ENCODE measurements around the gene CARMIL1.
"Not testable (repeated sequence)": the region's sequence is repeated elsewhere in the genome, so short reads cannot be mapped to it uniquely, and the experiment has no call there.

CARMIL1 gene

DNA sequence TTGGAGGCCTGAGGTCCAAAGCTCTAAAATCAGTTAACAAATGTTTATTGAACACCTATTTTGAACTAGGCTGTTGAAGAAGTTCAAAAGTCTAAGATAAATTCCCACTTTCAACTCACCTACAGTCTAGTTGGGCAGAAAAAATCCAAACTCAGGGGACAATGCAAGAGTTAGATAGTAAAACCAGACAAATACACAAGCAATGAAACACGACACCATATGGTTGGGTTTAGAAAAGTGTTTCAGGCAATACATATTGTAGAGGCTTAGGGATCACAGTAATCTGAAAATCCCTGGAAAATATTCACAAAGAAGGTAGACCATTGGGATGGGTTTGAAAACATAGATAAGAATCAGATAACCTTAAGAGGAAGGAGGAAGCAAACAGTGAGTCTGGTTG is 1.3 kb upstream of the CARMIL1 start:
- no peak for DNase-seq (ENCODE audit: low spot score)

DNA sequence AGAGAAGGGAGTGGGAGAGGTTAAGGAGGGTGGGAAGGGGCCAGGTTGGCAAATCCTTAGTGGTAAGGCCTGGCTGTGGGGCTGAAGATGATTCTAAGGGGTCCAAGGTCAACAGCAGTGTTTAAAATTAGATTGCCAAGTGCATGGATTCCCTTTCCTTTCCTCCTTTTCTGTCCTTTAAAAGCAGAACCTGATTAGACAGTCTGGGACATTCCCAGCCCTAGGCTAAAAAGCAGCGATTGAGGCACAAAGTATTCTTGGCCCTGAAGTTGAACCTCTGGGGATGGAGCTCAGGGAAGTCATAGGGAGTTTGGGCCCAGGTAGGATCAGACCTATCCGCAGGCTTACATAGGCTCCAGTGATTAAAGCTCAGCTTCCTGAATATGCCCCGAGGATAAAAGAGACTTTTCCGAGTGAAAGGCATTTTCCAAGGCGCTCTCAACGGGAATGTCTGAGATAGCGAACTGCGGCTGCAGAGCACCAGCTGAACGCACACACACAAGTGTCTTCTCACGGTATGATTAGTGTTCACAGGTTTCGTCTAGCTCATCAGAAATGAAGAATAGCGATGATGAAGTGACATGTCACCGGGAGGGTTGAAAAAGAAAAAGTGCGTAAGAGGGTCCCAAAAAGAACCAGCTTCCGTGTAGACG is 787 bp upstream of the CARMIL1 start:
- DNase-seq (ENCODE audit: low spot score), result no peak

DNA sequence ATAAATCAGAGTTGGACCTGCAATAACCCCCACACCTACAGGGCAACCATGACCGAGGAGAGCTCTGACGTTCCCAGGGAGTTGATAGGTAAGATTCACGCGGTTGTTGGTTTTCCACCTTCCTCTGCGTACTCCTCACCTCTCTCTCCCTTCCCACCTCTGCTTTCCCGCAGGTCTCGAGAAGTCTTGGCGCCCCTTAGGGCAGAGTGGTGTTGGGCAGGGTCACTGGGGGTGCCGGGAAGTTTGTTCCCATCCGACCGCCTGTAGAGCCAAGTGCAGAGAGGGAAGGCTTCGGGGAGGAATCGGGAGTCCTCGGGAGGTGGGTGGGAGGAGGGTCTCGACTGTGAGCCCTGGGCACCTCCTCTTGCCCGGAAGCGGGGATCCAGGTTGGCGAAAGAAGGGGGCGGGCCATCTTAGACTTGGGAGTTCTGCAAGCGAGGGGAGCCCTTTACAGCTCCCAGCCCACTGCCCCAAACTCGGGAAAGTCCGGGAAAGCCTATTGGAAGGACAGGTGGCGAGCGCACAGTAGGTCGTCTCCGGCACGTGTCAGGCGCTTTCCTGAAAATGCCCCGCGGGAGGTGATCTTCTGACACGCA is 672 bp downstream of the CARMIL1 start:
- DNase-seq (ENCODE audit: low spot score), result no peak

DNA sequence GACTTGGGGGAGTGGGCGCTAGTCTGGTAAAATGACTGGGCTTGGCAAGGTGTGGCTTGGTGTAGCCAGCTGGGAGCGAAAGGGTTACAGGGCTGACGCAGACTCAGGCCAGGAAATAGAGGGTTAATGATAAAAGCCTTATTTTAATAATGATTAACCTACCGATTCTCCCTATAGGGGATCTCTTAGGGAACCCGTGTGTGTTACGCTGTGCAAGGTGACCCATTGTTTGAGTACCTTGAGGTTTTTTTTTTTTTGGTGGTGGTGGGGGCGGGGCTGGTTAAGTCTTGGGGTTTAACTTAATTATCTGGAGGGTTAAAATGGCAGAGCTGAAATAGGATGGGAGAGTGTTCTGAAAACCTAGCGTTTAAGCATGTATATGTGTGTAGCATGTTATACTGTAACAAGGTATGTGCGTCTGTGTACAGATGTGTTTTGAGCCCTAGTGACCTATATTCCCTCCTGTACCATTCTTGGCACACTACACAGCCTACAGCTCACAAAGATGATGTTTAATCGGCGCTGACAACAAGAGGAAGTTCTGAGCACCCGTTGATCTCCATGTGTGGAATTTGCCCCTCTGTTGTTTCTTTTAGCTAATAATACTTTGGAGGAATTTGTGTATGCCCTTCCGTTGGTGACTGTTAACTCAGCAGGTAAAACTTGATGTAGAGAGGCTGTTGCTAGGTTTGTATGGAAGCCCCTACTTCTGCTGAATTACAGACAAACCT is 1.3 kb downstream of the CARMIL1 start:
- no peak for DNase-seq (ENCODE audit: low spot score)

DNA sequence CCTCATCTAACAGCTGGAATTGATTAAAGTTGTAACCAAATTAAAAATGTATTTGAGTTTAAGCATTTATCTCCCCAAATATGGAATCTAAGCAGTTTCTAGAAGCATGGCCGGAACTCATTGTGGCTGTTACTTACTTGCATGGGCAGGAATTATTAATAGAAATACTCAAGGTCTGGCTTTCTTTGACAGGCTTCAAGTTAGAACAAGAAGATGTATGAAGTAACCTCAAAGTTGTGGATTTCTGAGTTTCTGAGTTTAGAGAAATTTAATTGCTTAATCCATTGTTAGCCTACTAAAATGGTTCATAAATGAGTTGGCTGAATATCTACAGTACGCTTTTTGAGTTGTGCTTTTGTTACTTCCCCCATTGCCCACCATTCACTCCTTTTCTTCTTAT is 7.7 kb downstream of the CARMIL1 start:
- no peak for DNase-seq (ENCODE audit: low spot score)

DNA sequence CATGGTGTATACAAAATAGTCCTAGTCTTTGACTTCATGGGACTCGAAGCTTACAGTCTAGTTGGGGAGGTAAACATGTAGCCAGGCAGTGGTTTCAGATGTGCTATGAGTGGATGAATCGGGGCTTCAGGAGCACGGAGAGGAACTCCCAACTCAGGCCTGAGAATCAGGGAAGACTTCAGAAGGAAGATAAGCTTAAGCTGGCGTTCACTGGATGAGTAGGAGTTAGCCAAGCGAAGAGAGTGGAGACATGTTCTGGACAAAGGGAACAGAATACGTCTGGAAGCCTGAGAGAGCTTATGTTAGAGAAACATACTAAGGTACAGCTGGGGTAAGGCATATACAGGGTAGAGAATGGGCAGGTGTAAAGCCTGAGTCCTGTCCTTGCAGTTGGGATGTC is 8.8 kb downstream of the CARMIL1 start:
- DNase-seq (ENCODE audit: low spot score), result no peak

DNA sequence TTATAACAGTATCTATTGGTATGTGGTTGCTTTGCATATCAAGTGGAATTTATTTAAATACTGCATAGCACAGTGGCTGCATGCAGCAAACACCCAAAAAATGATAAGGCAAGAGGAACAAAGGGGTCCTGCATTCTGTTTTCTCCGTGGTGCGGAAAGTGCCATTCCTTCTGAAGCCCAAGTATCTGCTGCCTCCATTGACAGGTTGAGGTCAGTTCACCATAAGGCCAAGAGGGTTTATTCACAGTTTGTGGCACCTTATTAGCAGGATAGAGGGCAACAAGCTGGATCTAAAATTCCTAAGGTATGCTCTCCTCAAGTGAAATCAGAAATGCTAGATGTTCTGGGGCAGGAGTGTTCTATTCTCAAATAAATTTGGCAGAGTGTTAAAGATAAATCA is 9.3 kb downstream of the CARMIL1 start:
- DNase-seq (ENCODE audit: low spot score), result no peak

DNA sequence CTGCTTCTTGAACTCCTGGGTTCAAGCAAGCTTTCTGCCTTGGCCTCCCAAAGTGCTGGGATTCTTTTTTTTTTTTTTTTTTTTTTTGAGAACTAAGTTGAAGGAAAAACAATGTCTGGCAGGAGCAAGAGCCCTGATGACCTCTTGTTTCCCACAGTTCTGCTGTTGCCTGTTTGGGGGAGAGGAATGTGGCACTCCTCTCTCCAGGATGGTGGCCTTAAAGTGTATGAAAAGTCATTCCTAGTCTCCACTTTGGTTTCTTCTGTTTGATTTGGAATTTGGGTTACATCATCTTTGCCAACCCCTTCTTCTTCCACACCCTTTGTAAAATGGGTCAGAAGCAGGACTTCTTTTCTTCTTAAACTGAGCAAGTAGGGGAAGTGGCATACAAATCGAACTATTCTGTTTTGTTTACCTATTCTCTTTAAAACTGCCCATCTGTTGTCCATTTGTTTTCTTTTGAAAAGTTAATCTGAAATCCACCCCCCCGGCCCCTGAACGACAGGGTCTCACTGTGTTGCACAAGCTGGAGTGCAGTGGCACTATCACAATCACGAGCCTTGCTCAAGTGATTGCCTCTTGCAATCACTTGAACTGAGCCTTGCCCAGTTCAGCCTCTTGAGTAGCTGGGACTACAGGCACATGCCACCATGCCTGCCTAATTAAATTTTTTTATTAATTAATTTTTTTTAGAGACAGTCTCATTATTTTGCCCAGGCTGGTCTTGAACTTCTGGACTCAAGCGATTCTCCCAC is 11.3 kb downstream of the CARMIL1 start:
- DNase-seq (ENCODE audit: low spot score), result no peak

DNA sequence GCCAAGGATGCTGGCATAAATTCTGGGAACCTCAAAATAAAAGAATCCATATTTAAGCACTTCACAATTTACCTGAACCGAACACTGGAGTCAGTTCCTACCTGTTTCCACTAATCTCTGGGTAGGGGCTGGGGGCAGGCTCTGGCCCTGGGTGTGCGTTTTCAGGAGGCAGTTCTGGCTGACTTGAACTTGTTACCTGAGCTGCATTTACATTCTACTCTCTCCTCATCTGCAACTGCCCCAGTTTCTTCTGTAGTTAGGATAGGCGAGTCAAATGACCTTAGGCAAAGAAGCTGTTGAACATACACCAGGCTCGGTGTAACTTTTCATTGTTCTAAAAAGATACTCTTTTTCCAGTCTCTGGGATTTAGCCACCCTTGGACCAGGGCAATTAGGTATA is 13.2 kb downstream of the CARMIL1 start:
- DNase-seq (ENCODE audit: low spot score), result no peak

DNA sequence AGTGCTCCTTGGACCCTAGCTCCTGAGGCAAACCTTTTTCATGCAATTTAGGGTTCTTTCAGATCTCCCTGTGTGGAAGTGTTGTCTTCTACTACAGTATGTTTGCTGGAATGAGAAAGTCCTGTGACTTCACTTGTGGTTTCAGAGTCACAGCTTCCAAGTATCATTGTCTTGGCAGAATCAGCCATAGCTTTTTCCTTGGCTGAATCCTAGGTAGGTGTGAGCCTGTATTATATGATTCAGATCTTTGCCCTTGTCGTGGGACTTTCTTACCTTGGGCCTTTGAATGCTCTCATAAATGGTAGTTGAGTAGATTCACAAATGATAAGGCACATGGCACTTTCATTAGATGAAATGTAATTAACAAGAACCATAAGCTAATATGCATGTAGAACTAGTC is 16.5 kb downstream of the CARMIL1 start:
- DNase-seq (ENCODE audit: low spot score), result no peak

DNA sequence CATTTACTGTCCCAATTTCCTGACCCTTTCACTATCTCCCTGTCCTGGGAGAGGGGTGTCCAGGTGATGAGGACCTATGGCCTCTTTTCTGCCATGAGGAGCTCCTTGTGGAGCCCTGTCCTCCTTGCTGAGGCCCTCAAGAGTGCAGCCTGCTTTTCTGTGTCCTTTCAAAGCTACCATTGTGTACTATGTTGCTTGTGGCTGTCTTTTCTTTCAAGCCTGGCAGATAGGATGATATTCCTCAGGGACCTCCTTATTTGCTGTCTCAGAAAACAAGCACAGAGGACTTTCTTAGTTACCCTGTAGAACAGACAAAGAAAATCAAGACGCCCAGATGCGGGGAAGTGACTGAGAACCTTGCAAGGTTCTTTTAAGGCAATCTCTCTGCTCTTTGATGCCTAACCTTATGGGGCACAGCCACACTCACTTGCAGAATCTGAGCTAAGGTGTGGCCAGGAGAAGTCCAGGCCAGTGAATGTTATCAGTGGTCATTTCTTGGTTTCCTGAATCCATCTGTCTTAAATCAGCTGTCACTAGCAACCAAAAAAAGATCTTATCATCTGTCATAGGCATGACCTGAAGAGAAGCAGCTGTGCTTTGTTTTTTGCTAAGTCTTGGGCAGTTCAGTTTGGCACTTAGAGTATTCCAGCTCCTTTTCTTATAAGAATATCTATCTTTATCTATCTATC is 17.2 kb downstream of the CARMIL1 start:
- no peak for DNase-seq (ENCODE audit: low spot score)

DNA sequence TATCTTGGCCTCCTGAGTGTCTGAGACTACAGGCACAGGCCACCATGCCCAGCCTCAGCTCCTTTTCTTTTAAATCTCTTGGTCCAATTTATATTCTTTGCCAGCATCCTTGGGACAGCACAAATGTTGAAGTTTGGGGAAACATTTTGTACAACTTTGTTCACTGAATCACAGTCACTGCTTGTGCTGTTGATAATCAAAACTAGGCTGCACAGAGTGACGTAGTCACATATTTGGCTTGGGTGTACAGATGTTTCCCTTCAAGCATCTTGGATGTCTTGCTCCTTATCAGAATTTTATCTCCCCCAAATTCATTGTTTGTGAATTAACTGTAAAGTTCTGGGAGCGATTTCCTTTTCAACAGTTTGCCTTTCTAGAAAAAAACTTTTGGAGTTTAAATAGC is 17.9 kb downstream of the CARMIL1 start:
- DNase-seq (ENCODE audit: low spot score), result no peak

DNA sequence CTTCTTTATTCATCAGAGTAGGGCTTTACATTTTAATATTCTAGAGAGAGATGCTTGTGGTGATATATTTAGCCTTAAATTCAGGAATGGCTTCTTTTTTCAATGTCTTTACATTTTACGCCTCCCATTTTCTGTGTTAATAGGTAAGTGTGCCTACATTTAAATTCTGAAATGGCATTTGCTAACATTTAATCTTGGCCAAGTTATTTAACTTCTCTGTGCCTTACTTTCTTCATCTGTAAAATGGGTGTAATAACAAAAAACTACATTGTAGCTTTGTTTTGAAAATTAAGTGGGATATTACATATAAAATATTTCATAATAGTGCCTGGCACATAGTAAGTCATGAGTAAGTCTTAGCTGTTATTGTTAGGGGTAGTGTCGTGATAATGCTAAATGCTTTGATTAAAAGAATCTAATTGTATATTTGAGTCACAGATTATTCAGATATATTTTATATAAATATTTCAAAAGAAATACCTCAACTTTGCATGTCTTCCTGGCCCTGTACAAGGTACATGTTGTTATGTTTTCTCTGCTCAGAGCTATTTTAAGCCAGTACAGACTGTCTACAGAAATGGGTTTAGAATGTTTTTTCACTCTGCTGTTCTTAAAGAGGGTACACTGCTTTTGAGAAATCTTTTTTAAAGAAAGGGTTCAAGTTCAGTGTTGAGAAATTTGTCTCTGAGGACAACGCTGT is 18.8 kb downstream of the CARMIL1 start:
- no peak for DNase-seq (ENCODE audit: low spot score)

DNA sequence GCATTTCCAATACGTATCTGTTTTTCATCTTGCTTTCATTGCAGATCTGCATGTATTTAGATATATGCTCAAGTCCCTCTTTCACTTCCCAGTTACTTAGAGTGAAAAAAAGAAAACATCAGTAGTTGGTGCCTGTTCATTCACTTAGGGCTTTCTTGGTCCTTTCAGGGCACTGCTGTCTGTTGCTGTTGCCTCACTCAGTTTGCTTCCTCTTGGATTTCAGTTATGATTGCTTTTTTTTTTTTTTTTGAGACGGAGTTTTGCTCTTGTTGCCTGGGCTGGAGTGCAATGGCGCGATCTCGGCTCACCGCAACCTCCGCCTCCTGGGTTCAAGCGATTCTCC is 19.3 kb downstream of the CARMIL1 start:
- DNase-seq (ENCODE audit: low spot score), result not testable (repeated sequence)

DNA sequence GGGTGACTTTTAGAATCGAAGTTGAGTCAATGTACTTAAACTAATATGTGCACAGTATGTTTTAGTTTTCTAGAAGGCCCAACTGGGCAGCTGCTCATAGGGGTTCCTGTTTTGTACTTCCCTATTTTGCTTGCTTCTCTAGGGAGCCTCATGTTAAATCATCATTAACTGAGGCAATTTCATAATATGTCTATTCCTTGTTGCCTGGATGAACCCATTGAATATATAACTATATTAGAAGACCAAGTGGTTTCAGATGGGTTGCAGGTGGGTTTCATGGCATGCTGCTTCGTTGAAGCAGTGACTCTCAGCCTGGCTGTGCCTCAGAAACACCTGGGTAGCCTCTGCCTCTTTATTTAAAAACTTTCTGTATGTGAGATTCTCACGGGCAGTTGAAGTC is 22.2 kb downstream of the CARMIL1 start:
- DNase-seq (ENCODE audit: low spot score), result no peak

DNA sequence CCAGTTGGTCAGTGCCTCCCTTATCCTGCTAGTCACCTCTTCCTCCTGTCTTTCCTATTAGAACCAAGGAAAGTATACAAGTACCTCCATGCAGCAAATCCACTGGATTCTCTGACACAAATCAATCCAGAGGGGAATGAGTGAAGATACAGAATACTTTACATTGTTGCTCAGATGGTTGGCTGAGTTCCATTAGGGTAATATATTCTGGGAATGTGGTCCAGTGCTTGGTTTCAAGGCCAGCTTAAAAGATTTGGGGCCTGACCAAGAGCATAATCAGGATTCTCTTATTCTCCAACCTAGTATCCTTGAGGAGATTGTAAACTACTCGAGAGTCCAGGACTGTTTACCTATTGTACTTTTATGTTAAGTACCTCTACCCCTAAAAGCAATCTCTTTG is 23.0 kb downstream of the CARMIL1 start:
- DNase-seq (ENCODE audit: low spot score), result no peak

DNA sequence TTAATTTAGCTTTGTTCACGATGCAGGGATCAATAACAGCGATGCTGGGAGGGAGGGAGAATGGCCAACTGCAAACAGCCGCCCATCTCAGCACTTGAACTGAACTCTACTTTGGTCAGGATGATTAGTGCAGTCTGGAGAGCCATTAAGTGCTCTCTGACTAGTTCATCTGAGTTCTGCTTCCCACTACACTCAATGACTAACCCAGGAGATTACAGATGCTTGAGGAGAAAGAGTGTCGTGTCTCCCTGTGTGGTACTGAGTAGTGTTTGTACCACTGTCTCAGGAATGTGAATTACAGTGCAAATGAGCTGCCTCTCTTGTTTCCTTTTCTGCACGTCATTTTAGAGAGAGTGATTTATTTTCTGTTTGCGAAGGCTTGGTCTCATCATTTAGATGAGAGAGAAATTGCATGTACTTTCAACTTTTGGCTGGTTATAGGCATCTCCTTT is 23.5 kb downstream of the CARMIL1 start:
- DNase-seq (ENCODE audit: low spot score), result no peak

DNA sequence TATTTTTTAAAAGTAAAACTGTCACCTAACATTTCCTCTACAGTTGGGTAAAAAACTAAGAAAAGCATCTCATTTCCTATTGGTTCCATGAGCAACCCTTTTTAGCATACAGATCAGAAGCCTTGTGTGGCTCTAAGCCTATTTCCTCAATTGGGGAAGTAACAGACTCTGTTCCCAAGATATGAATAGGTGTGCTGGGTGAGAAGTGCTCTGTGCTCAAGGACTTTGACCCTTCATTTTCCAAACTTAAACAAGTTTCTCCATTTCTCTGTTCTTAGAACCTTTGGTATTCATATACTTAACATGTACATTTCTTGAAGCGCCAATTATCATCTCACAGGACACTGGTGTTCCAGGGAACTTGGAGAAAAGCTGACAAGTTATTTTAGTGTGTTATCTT is 24.1 kb downstream of the CARMIL1 start:
- DNase-seq (ENCODE audit: low spot score), result no peak

DNA sequence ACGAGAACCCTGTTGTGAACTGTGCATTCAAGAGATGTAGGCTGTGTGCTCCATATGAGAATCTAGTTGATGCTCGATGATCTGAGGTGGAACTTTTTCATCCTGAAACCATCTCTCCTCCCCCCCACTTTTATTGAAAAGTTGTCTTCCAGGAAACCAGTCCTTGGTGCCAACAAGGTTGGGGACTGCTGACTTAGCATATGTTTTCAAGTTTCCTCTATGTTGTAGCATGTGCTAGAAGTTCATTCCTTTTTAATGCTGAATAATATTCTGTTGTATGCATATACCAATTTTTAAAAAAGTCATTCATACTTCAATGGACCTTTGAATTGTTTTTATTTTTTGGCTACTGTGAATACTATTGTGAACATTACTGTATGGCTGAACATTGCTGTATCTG is 27.2 kb downstream of the CARMIL1 start:
- no peak for DNase-seq (ENCODE audit: low spot score)

DNA sequence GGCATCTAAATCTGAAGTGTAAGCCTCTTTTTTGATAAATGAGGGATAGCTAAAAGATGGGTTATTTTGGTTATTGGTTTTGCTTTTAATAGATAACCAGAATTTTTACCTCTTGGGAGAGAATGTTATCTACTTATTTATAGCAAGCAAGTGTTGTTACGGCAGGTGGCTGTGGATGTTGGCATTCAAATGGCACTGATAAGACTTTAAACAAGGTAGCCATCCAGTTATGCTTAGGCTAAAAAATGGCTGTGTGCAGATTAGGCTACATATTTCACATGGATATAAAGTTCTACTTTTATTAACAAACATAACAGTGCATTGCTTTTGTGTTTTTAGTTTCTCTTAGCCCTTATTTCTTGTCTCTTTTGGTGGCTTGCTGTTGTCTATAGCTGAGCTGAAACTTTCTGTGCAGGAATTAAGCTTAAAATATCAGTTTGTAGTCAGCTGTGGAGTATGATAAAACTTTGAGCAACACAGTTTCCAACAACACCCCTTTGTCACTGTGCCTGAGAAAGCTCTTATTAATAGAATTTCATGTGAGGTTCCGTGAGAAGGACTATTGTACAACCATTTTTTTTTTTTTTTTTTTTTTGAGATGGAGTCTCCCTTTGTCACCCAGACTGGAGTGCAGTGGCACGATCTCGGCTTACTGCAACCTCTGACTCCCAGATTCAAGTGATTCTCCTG is 28.8 kb downstream of the CARMIL1 start:
- no peak for DNase-seq (ENCODE audit: low spot score)

DNA sequence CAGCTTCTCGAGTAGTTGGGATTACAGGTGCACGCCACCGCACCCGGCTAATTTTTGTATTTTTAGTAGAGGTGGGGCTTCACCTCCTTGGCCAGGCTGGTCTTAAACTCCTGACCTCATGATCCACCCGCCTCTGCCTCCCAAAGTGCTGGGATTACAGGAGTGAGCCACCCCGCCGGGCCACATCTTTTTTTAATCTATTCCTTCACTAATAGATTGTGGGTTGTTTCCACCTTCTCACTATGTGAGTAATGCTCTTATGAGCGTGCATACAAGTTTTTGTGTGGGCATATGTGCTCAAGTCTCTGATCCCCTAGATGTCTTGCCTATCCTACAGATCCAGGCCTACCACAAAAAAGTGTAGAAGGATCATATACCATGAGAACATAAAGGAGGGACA is 30.7 kb downstream of the CARMIL1 start:
- DNase-seq (ENCODE audit: low spot score), result no peak
